Lower leg skin (tissue), 3 donors: ENCODE results near the gene TBC1D8.

Experiments
- CTCF ChIP-seq, 3 donors: fragments of 450-650 bp; IDR thresholded peaks; one replicate each; pipeline ENCODE4 v1.5.1; 2016; ENCODE audit warnings: antibody characterized with exemption in 3 of 3, mild to moderate bottlenecking in 3 of 3, moderate library complexity in 2 of 3
- POLR2A ChIP-seq, 2 donors: fragments of 450-650 bp; IDR thresholded peaks; one replicate each; pipeline ENCODE4 v1.6.1; 2016 to 2017; ENCODE audit warnings: antibody characterized with exemption in 2 of 2, mild to moderate bottlenecking in 1 of 2, moderate library complexity in 1 of 2

GRCh38 chr2:101175991-101176390 lies 24.8 kb upstream of the TBC1D8 start:
- TF ChIP-seq CTCF (IDR thresholded peaks at IDR 0.05) (no peak), POLR2A (IDR thresholded peaks at IDR 0.05) (no peak)
